Activated effector memory CD4-positive, alpha-beta T cell treated with Interleukin-2 at 50 U/mL for 16 hours (primary cell): Measurements from ENCODE around the gene ZNF608.

Experiments
- DNase-seq: peaks from one replicate; pipeline ENCODE4 v3.0.0-alpha.2; 2020

ZNF608 gene

GRCh38 chr5:124754206-124754927 is 7.9 kb upstream of the ZNF608 start:
- DNase-seq, result no peak

- DNase-seq, result no peak
Observed at GRCh38 chr5:124752854-124753720, 6.6 kb upstream of the ZNF608 start.

GRCh38 chr5:124751031-124751430 is 4.6 kb upstream of the ZNF608 start:
- no peak for DNase-seq

- no peak for DNase-seq
Observed at GRCh38 chr5:124748687-124749594, 2.5 kb upstream of the ZNF608 start.

GRCh38 chr5:124747791-124748686 is 1.6 kb upstream of the ZNF608 start:
- DNase-seq, result no peak

GRCh38 chr5:124746916-124747790 is 714 bp upstream of the ZNF608 start:
- no peak for DNase-seq

- DNase-seq, result no peak
Observed at GRCh38 chr5:124745007-124745927, 1.2 kb downstream of the ZNF608 start.

GRCh38 chr5:124744170-124744971 is 2.1 kb downstream of the ZNF608 start:
- no peak for DNase-seq

GRCh38 chr5:124743602-124744169 is 2.8 kb downstream of the ZNF608 start:
- no peak for DNase-seq

GRCh38 chr5:124742983-124743601 is 3.3 kb downstream of the ZNF608 start:
- no peak for DNase-seq

GRCh38 chr5:124742521-124742920 is 3.9 kb downstream of the ZNF608 start:
- DNase-seq, result no peak

GRCh38 chr5:124741711-124742496 is 4.5 kb downstream of the ZNF608 start:
- no peak for DNase-seq

GRCh38 chr5:124740991-124741583 is 5.4 kb downstream of the ZNF608 start:
- DNase-seq, result no peak

- DNase-seq, result no peak
Observed at GRCh38 chr5:124740071-124740470, 6.4 kb downstream of the ZNF608 start.

- DNase-seq, result no peak
Observed at GRCh38 chr5:124739634-124740025, 6.8 kb downstream of the ZNF608 start.

- no peak for DNase-seq
Observed at GRCh38 chr5:124738681-124739633, 7.5 kb downstream of the ZNF608 start.
